GM21717 (cell line): Measurements from ENCODE around the gene TRAF4.
"Not testable (repeated sequence)": the region's sequence is repeated elsewhere in the genome, so short reads cannot be mapped to it uniquely, and the experiment has no call there.

Source experiments
- ATAC-seq: cut with Tn5 transposase; IDR thresholded peaks from one replicate; pipeline ENCODE4 v1.9.1; 2021; ENCODE audit warnings: mild to moderate bottlenecking, moderate library complexity; ENCODE audit not compliant: unreplicated experiment

The TRAF4 gene

GRCh38 chr17:28777178-28777577, 33.4 kb downstream of the TRAF4 start:
- ATAC-seq, result no peak

DNA sequence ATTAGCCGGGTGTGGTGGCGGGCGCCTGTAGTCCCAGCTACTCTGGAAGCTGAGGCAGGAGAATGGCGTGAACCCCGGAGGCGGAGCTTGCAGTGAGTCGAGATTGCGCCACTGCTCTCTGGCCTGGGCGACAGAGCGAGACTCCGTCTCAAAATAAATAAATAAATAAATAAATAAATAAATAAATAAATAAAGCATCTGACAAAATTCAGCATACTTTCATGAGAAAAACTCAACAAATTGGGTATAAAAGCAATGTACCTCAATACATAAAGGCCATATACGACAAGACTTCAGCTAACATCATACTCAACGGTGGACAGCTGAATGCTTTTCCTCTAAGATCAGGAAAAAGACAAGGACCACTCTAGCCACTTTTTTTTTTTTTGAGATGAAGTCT, 35.8 kb downstream of the TRAF4 start:
- ATAC-seq, result not testable (repeated sequence)

DNA sequence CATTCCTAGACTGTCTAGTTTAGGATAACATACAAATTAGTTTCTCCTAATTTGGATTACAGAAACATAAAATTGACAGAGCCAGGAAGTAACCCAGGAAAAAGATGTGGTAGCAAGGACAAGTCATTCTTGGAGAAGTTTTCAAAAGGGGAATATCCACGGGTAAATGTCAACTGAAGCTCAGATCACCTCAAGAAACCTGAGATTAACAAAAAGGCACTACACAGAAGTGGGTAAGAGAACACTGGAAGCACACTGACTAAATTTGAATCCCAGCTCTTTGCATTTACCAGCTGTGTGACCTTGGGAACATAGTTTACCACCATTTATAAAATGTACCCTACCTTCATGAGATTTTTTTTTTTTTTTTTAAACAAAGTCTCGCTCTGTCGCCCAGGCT, 39.4 kb downstream of the TRAF4 start:
- ATAC-seq, result no peak

DNA sequence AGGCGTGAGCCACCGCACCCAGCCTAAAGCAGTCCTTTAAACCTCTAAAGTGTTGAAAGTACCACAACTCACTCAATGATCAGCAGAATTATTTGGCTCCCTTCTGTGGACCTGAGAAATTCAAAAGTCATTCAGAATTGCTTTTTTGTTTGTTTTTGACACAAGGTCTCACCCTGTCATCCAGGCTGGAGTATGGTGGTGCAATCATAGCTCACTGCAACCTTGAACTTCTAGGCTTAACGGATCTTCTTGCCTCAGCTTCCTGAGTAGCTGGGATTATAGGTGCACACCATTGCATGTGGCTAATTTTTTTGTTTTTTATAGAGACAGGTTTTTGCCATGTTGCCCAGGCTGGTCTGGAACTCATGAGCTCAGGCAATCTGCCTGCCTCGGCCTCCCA, 44.3 kb downstream of the TRAF4 start:
- ATAC-seq, result no peak

GRCh38 chr17:28792877-28793661, 49.3 kb downstream of the TRAF4 start:
- no peak for ATAC-seq

GRCh38 chr17:28794846-28795441, 51.1 kb downstream of the TRAF4 start:
- ATAC-seq, result not testable (repeated sequence)

- no peak for ATAC-seq
Observed at GRCh38 chr17:28796062-28796461, 52.3 kb downstream of the TRAF4 start.
